ENCODE results near the gene MBTPS1. TPM values are rescaled to one million over a fixed set of nuclear protein-coding genes. Genes with fewer than 3 reads are reported as not detected.

Gene MBTPS1
- total and polyA plus RNA-seq, 2 experiments from 2014 or later = 18.1 to 49.3 TPM

DNA sequence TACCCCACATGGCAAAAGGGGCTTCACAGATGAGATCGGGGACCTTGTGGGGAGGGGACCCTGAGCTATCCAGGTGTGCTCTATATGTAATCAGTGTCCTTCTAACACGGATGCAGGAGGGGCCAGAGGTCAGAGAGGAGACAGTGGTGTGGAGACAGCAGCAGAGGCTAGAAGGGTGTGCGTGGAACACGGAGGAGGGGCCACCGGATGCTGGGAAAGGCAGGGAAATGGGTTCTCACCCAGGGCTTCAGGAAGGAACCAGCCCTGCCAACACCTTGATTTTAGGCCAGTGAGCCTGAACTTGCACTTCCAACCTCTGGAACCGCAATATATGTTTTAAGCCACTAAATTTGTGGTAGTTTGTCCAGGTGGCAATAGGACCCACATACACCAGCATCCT lies 69.5 kb downstream of the MBTPS1 start:
- ATAC-seq = no peak
- no peak overlapping the region for H2AFZ ChIP-seq
- peaks cover 7% of the 10 kb centered on the region; the same call in 1 of the 2 replicates for H3K4me1 ChIP-seq (ENCODE audit: insufficient read depth)
- no peaks in the 10 kb centered on the region for H3K36me3 ChIP-seq (ENCODE audit: insufficient read depth)
- Mint-ChIP-seq H3K36me3 (ENCODE audit: low read depth) (peaks cover 7% of the 10 kb centered on the region), H3K4me1 (peaks cover 20% of the 10 kb centered on the region), H3K27me3 (ENCODE audit: insufficient read depth, low read depth, poor library complexity) (peaks cover 19% of the 10 kb centered on the region), H3K4me3 (no peak overlapping the region), H3K9me3 (no peaks in the 10 kb centered on the region; the same call in 1 of the 3 replicates), H3K27ac (no peak overlapping the region)
- no peak overlapping the region for H3K4me3 ChIP-seq
- no peaks in the 10 kb centered on the region for H4K20me1 ChIP-seq (replicated peaks; ENCODE audit: insufficient read depth)
- H3K27me3 ChIP-seq (ENCODE audit: insufficient read depth) = no peaks in the 10 kb centered on the region
- no peaks in the 10 kb centered on the region for H3K79me2 ChIP-seq (replicated peaks; ENCODE audit: insufficient read depth)
- DNase-seq (ENCODE audit: low spot score) = no peak
- H3F3A ChIP-seq (replicated peaks; ENCODE audit: low read depth) = no peaks in the 10 kb centered on the region
- H3K27ac ChIP-seq (ENCODE audit: low read depth) = no peak overlapping the region
- no peaks in the 10 kb centered on the region for H3K9me2 ChIP-seq (ENCODE audit: insufficient read depth)
- no peak overlapping the region for H3K4me2 ChIP-seq
- no peak for TF ChIP-seq CREB1 (CRISPR knock-in tag; IDR thresholded peaks at IDR 0.05; ENCODE audit: low read depth)
- no peak for TF ChIP-seq ZNF114 (CRISPR knock-in tag; IDR thresholded peaks at IDR 0.05)
- no peak for TF ChIP-seq STAT1 (IDR thresholded peaks at IDR 0.05; ENCODE audit: unreplicated experiment)
- TF ChIP-seq, protein P1, sequence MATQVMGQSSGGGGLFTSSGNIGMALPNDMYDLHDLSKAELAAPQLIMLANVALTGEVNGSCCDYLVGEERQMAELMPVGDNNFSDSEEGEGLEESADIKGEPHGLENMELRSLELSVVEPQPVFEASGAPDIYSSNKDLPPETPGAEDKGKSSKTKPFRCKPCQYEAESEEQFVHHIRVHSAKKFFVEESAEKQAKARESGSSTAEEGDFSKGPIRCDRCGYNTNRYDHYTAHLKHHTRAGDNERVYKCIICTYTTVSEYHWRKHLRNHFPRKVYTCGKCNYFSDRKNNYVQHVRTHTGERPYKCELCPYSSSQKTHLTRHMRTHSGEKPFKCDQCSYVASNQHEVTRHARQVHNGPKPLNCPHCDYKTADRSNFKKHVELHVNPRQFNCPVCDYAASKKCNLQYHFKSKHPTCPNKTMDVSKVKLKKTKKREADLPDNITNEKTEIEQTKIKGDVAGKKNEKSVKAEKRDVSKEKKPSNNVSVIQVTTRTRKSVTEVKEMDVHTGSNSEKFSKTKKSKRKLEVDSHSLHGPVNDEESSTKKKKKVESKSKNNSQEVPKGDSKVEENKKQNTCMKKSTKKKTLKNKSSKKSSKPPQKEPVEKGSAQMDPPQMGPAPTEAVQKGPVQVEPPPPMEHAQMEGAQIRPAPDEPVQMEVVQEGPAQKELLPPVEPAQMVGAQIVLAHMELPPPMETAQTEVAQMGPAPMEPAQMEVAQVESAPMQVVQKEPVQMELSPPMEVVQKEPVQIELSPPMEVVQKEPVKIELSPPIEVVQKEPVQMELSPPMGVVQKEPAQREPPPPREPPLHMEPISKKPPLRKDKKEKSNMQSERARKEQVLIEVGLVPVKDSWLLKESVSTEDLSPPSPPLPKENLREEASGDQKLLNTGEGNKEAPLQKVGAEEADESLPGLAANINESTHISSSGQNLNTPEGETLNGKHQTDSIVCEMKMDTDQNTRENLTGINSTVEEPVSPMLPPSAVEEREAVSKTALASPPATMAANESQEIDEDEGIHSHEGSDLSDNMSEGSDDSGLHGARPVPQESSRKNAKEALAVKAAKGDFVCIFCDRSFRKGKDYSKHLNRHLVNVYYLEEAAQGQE (IDR thresholded peaks at IDR 0.05; ENCODE audit: unreplicated experiment) = no peak
- no peak for TF ChIP-seq ZNF331 (CRISPR knock-in tag; IDR thresholded peaks at IDR 0.05; ENCODE audit: low read depth)
- TF ChIP-seq POLR2AphosphoS5 (IDR thresholded peaks at IDR 0.05; ENCODE audit: low read depth) = no peak
- TF ChIP-seq NANOG (IDR thresholded peaks at IDR 0.05; ENCODE audit: borderline replicate concordance) = no peak
- TF ChIP-seq, protein P2, sequence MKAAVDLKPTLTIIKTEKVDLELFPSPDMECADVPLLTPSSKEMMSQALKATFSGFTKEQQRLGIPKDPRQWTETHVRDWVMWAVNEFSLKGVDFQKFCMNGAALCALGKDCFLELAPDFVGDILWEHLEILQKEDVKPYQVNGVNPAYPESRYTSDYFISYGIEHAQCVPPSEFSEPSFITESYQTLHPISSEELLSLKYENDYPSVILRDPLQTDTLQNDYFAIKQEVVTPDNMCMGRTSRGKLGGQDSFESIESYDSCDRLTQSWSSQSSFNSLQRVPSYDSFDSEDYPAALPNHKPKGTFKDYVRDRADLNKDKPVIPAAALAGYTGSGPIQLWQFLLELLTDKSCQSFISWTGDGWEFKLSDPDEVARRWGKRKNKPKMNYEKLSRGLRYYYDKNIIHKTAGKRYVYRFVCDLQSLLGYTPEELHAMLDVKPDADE (IDR thresholded peaks at IDR 0.05) = no peak
- no peak for TF ChIP-seq EZH2phosphoT487 (IDR thresholded peaks at IDR 0.05; ENCODE audit: unreplicated experiment)
- no peak for TF ChIP-seq EZH2 (IDR thresholded peaks at IDR 0.05; ENCODE audit: low read depth, unreplicated experiment)
- TF ChIP-seq, protein P3, sequence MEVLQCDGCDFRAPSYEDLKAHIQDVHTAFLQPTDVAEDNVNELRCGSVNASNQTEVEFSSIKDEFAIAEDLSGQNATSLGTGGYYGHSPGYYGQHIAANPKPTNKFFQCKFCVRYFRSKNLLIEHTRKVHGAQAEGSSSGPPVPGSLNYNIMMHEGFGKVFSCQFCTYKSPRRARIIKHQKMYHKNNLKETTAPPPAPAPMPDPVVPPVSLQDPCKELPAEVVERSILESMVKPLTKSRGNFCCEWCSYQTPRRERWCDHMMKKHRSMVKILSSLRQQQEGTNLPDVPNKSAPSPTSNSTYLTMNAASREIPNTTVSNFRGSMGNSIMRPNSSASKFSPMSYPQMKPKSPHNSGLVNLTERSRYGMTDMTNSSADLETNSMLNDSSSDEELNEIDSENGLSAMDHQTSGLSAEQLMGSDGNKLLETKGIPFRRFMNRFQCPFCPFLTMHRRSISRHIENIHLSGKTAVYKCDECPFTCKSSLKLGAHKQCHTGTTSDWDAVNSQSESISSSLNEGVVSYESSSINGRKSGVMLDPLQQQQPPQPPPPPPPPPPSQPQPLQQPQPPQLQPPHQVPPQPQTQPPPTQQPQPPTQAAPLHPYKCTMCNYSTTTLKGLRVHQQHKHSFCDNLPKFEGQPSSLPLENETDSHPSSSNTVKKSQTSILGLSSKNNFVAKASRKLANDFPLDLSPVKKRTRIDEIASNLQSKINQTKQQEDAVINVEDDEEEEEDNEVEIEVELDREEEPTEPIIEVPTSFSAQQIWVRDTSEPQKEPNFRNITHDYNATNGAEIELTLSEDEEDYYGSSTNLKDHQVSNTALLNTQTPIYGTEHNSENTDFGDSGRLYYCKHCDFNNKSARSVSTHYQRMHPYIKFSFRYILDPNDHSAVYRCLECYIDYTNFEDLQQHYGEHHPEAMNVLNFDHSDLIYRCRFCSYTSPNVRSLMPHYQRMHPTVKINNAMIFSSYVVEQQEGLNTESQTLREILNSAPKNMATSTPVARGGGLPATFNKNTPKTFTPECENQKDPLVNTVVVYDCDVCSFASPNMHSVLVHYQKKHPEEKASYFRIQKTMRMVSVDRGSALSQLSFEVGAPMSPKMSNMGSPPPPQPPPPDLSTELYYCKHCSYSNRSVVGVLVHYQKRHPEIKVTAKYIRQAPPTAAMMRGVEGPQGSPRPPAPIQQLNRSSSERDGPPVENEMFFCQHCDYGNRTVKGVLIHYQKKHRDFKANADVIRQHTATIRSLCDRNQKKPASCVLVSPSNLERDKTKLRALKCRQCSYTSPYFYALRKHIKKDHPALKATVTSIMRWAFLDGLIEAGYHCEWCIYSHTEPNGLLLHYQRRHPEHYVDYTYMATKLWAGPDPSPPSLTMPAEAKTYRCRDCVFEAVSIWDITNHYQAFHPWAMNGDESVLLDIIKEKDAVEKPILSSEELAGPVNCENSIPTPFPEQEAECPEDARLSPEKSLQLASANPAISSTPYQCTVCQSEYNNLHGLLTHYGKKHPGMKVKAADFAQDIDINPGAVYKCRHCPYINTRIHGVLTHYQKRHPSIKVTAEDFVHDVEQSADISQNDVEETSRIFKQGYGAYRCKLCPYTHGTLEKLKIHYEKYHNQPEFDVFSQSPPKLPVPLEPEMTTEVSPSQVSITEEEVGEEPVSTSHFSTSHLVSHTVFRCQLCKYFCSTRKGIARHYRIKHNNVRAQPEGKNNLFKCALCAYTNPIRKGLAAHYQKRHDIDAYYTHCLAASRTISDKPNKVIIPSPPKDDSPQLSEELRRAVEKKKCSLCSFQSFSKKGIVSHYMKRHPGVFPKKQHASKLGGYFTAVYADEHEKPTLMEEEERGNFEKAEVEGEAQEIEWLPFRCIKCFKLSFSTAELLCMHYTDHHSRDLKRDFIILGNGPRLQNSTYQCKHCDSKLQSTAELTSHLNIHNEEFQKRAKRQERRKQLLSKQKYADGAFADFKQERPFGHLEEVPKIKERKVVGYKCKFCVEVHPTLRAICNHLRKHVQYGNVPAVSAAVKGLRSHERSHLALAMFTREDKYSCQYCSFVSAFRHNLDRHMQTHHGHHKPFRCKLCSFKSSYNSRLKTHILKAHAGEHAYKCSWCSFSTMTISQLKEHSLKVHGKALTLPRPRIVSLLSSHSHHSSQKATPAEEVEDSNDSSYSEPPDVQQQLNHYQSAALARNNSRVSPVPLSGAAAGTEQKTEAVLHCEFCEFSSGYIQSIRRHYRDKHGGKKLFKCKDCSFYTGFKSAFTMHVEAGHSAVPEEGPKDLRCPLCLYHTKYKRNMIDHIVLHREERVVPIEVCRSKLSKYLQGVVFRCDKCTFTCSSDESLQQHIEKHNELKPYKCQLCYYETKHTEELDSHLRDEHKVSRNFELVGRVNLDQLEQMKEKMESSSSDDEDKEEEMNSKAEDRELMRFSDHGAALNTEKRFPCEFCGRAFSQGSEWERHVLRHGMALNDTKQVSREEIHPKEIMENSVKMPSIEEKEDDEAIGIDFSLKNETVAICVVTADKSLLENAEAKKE (CRISPR knock-in tag; IDR thresholded peaks at IDR 0.05) = no peak
- no peak for TF ChIP-seq JUNB (IDR thresholded peaks at IDR 0.05; ENCODE audit: unreplicated experiment)
- TF ChIP-seq, protein P4, sequence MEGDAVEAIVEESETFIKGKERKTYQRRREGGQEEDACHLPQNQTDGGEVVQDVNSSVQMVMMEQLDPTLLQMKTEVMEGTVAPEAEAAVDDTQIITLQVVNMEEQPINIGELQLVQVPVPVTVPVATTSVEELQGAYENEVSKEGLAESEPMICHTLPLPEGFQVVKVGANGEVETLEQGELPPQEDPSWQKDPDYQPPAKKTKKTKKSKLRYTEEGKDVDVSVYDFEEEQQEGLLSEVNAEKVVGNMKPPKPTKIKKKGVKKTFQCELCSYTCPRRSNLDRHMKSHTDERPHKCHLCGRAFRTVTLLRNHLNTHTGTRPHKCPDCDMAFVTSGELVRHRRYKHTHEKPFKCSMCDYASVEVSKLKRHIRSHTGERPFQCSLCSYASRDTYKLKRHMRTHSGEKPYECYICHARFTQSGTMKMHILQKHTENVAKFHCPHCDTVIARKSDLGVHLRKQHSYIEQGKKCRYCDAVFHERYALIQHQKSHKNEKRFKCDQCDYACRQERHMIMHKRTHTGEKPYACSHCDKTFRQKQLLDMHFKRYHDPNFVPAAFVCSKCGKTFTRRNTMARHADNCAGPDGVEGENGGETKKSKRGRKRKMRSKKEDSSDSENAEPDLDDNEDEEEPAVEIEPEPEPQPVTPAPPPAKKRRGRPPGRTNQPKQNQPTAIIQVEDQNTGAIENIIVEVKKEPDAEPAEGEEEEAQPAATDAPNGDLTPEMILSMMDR (conservative IDR thresholded peaks at IDR 0.05; ENCODE audit: low read depth in 2 of 2) = no peak

All from GM23338 (cell line).